GM18870 (cell line): ENCODE data around the gene PCLO.
"Not testable (repeated sequence)": the region's sequence is repeated elsewhere in the genome, so short reads cannot be mapped to it uniquely, and the experiment has no call there.

Experiments
- ATAC-seq: cut with Tn5 transposase; IDR thresholded peaks from one replicate; pipeline ENCODE4 v1.9.1; 2021; ENCODE audit warnings: moderate library complexity; ENCODE audit not compliant: unreplicated experiment

The PCLO gene

GRCh38 chr7:83055197-83055596 lies 107.5 kb downstream of the PCLO start:
- ATAC-seq = no peak

GRCh38 chr7:83054472-83054871 lies 108.2 kb downstream of the PCLO start:
- no peak for ATAC-seq

- ATAC-seq = no peak
Observed at GRCh38 chr7:83053965-83054364, 108.7 kb downstream of the PCLO start.

- no peak for ATAC-seq
Observed at GRCh38 chr7:83040484-83040883, 122.2 kb downstream of the PCLO start.

- ATAC-seq = no peak
Observed at GRCh38 chr7:83038787-83039186, 123.9 kb downstream of the PCLO start.

- no peak for ATAC-seq
Observed at GRCh38 chr7:83036721-83037380, 125.8 kb downstream of the PCLO start.

- ATAC-seq = no peak
Observed at GRCh38 chr7:83036130-83036529, 126.6 kb downstream of the PCLO start.

- no peak for ATAC-seq
Observed at GRCh38 chr7:83032195-83032594, 130.5 kb downstream of the PCLO start.

- ATAC-seq = not testable (repeated sequence)
Observed at GRCh38 chr7:83023817-83024665, 138.6 kb downstream of the PCLO start.

GRCh38 chr7:83021032-83021431 lies 141.7 kb downstream of the PCLO start:
- ATAC-seq = no peak

GRCh38 chr7:83020161-83020560 lies 142.5 kb downstream of the PCLO start:
- no peak for ATAC-seq

GRCh38 chr7:83015916-83016315 lies 146.8 kb downstream of the PCLO start:
- ATAC-seq = no peak

GRCh38 chr7:83014546-83014945 lies 148.1 kb downstream of the PCLO start:
- no peak for ATAC-seq

- ATAC-seq = no peak
Observed at GRCh38 chr7:83011954-83012353, 150.7 kb downstream of the PCLO start.

- no peak for ATAC-seq
Observed at GRCh38 chr7:83005410-83005809, 157.3 kb downstream of the PCLO start.

- no peak for ATAC-seq
Observed at GRCh38 chr7:83001362-83002040, 161.2 kb downstream of the PCLO start.

- no peak for ATAC-seq
Observed at GRCh38 chr7:82998436-82998835, 164.2 kb downstream of the PCLO start.

GRCh38 chr7:82985144-82985802 lies 177.4 kb downstream of the PCLO start:
- ATAC-seq = no peak

GRCh38 chr7:82980130-82980788 lies 182.4 kb downstream of the PCLO start:
- ATAC-seq = no peak

- no peak for ATAC-seq
Observed at GRCh38 chr7:82975811-82976468, 186.7 kb downstream of the PCLO start.
